Esophagus (tissue), 2 donors: ENCODE data around the gene DMXL2. TPM values are rescaled to one million over a fixed set of nuclear protein-coding genes. Genes with fewer than 3 reads are reported as not detected.

Experiments used
- H3K27ac ChIP-seq, 2 donors: one replicate each; pipeline ENCODE4 v1.5.1; 2013; ENCODE audit warnings: low read depth in 2 of 2, mild to moderate bottlenecking in 2 of 2, inconsistent platforms in 1 of 2, low read length in 1 of 2, moderate library complexity in 1 of 2
- H3K27me3 ChIP-seq, 2 donors: one replicate each; pipeline ENCODE4 v1.6.1; 2013; ENCODE audit warnings: low read length in 2 of 2, control low read depth in 1 of 2, mild to moderate bottlenecking in 1 of 2; ENCODE audit not compliant: insufficient read depth in 2 of 2, control insufficient read depth in 1 of 2
- H3K36me3 ChIP-seq, 2 donors: one replicate each; pipeline ENCODE4 v1.6.1; 2013; ENCODE audit warnings: low read length in 1 of 2; ENCODE audit not compliant: control insufficient read depth in 2 of 2, insufficient read depth in 2 of 2
- H3K4me1 ChIP-seq, 2 donors: one replicate each; pipeline ENCODE4 v1.6.1; 2013; ENCODE audit warnings: low read length in 1 of 2; ENCODE audit not compliant: control insufficient read depth in 2 of 2, insufficient read depth in 2 of 2
- H3K4me3 ChIP-seq, 2 donors: one replicate each; pipeline ENCODE4 v1.5.1; 2013; ENCODE audit warnings: low read length in 2 of 2, mild to moderate bottlenecking in 2 of 2, low read depth in 1 of 2, moderate library complexity in 1 of 2
- H3K9me3 ChIP-seq, 2 donors: one replicate each; pipeline ENCODE4 v1.6.1; 2013; ENCODE audit warnings: mild to moderate bottlenecking in 2 of 2, low read depth in 1 of 2, low read length in 1 of 2, moderate library complexity in 1 of 2; ENCODE audit not compliant: control insufficient read depth in 2 of 2, insufficient read depth in 1 of 2
- WGBS, 2 donors: extraction: QIAGEN DNeasy Blood & Tissue Kit; methylation state at CpG; one replicate each; pipeline ENCODE4 v1.1.7; 2013; 5-methylcytosine and 5-hydroxymethylcytosine counted together
- polyA plus RNA-seq, 2 donors: library from polyadenylated mRNA; stranded (reverse); fragments of 200-250 nt; gene quantifications; one replicate each; pipeline ENCODE4 v1.2.3, GENCODE V29; 2013
- donor health status: healthy with polysubstance abuse.
- donor health status: Bipolar disorder and iron deficiency.

The DMXL2 gene
- polyA plus RNA-seq, 2 donors = 4.8 to 6.5 TPM

DNA sequence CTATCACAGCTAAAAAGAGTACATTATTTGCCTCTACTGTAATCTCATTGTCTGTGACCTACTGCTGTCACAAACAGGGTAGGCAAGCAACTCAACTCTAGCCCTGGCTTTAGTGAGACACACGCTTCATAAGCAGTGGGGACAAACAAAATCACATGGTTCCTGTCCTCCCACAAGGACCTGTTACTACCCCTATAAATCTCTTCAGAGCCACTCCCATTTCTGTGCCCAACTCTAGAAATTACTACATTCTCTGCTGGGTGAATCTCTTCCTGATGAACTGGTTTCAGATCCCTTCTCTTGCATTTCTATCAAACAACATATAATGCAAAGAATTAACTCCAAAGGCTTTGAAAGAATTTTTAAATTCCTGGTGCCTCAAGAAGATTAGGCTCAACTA, 117.3 kb downstream of the DMXL2 start:
- Histone ChIP-seq H3K4me1 (no peaks in the 10 kb centered on the region), H3K36me3 (peaks cover 0 to 2% of the 10 kb centered on the region in 2 donors)
- WGBS, 2 donors = 80 to 89% methylated on average over 1 of the region's 1 CpG

DNA sequence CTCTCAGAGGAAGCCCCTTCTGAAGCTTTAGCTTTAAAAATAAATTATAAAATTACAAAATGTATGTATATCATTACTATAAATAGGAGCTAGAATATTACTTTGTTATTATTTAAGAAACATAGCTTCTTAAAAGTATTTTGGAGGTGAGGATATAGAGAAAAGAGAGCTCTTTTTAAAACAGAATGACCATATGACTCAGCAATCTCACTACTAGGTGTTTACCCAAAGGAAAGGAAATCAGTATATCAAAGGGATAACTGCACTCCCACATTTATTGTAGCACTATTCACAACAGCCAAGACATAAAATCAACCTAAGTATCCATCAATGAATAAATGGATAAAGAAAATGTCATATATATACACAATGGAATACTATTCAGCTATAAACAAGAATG, 119.6 kb downstream of the DMXL2 start:
- H3K27me3 ChIP-seq = no peaks in the 10 kb centered on the region
- H3K27ac ChIP-seq = no peak overlapping the region
- no peaks in the 10 kb centered on the region for H3K4me1 ChIP-seq
- no peaks in the 10 kb centered on the region for H3K9me3 ChIP-seq
- H3K4me3 ChIP-seq = no peak overlapping the region
- peaks cover 0 to 2% of the 10 kb centered on the region in 2 donors for H3K36me3 ChIP-seq

More for the DNA sequence above, 117.3 kb downstream of the DMXL2 start:
- Histone ChIP-seq H3K9me3 (no peaks in the 10 kb centered on the region), H3K27ac (no peak overlapping the region), H3K4me3 (no peak overlapping the region), H3K27me3 (no peaks in the 10 kb centered on the region)

DNA sequence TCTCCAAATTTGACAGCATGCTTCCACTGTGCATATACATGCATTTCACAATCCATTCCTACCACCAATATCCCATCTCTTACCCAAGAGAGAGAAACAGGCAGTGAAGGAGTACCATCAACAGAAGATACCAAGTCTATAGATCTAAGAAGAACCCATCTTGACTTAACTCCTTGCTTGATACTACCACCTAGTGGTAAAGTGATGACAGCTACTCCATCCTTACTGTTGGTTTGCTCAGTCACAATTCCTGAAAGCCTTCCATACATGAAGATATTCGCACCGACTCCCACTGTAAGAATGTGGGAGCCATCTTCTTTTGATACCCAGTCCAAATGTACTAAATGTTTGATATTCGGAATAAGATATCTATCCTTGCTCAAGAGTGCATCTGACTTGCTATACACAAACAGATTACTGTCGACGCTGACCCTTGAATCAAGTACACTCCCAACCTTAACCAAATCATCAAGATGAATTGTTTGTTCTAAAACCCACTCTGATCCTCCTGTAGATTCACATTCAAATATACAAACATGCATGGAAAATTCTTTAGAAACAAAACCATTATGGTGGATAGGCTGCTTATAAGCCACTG, 123.1 kb downstream of the DMXL2 start:
- no peak overlapping the region for H3K4me3 ChIP-seq
- H3K27me3 ChIP-seq = no peaks in the 10 kb centered on the region
- H3K9me3 ChIP-seq = no peaks in the 10 kb centered on the region
- H3K4me1 ChIP-seq = no peaks in the 10 kb centered on the region
- peaks cover 0 to 2% of the 10 kb centered on the region in 2 donors for H3K36me3 ChIP-seq
- no peak overlapping the region for H3K27ac ChIP-seq
- WGBS, 2 donors = 83 to 88% methylated on average over 5 of the region's 5 CpGs

DNA sequence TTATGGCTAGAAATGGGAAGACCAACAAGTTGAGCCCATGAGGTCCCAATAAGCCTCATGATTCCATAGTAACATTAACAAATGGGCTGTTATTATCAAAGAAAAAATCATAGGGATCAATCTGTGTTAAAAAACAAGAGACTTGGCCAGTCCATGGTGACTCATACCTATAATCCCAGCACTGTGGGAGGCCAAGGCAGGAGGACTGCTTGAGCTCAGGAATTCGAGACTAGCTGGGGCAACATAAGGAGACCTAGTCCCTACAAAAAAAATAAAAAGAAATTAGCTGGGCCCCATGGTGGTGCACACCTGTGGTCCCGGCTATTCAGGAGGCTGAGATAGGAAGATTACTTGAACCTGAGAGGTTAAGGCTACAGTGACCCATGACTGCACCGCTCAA, 124.8 kb downstream of the DMXL2 start:
- Histone ChIP-seq H3K4me3 (no peak overlapping the region), H3K4me1 (no peaks in the 10 kb centered on the region), H3K36me3 (peaks cover 0 to 2% of the 10 kb centered on the region in 2 donors), H3K9me3 (no peaks in the 10 kb centered on the region), H3K27ac (no peak overlapping the region), H3K27me3 (no peaks in the 10 kb centered on the region)
- 95 to 98% methylated on average over 3 of the region's 3 CpGs for WGBS, 2 donors

DNA sequence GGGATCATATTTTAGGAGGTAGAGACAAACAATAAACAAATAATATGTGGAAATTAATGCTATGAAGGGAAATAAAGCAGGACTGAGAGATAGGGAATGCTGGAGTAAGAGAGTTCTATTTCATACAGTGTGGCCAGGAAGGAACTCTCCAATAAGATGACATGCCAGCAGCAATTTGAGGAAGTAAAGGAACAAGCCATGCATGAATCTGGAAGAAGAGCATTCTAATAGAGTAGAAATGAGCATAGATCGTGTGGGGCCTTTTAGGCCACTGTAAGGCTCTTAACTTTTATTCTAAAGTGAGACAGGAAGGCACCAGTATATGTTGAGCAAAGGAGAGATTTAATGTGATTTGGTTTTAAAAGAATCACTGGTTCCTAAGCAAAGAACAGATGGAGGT, 126.3 kb downstream of the DMXL2 start:
- H3K9me3 ChIP-seq = no peaks in the 10 kb centered on the region
- no peaks in the 10 kb centered on the region for H3K36me3 ChIP-seq
- 77 to 82% methylated on average over 1 of the region's 1 CpG for WGBS, 2 donors
- H3K27me3 ChIP-seq = no peaks in the 10 kb centered on the region
- no peak overlapping the region for H3K4me3 ChIP-seq
- H3K27ac ChIP-seq = no peak overlapping the region
- no peaks in the 10 kb centered on the region for H3K4me1 ChIP-seq

DNA sequence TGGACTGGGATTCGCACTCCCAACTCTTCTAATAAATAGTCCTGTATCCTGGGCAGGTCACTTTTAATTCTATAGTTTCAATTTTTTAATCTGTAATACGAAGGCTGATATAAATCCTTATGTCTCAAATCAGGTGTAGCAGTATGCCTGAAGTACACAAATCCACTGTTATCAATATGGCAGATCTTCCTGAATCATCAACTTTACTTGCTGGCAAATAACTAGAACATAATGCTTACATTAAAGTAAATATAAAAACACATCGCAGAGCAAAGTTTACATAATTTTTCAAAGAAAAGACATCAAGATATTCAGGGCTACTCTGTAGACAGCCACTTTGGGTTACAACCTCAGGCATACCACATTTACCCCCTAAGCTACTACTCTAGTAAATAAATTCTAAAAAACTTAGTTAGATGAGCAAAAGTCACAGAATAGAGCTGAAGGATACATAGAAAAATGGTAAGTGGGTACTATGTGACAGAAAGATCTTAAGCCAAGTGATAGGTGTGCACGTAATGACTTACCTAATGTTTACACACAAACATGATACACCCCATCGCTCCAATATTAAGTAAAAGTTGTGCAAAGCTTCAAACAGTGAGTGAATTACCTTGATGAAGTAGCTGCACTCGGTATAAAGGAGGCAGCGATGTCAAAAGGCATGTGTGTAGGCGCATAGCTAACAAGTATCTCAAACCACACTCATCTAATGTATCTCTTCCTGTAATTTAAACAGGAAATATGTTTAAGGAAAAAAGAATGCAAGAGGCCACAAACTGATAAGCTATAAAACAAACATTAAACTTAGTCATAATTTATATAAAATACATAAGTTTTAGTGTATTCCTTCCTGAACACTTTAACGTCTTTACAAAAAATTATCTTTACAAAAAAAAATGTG, 127.9 kb downstream of the DMXL2 start:
- H3K4me3 ChIP-seq = no peak overlapping the region
- WGBS, 2 donors = 73 to 87% methylated on average over 9 of the region's 9 CpGs
- no peak overlapping the region for H3K27ac ChIP-seq
- no peaks in the 10 kb centered on the region for H3K27me3 ChIP-seq
- H3K36me3 ChIP-seq = no peaks in the 10 kb centered on the region
- no peaks in the 10 kb centered on the region for H3K4me1 ChIP-seq
- H3K9me3 ChIP-seq = no peaks in the 10 kb centered on the region

DNA sequence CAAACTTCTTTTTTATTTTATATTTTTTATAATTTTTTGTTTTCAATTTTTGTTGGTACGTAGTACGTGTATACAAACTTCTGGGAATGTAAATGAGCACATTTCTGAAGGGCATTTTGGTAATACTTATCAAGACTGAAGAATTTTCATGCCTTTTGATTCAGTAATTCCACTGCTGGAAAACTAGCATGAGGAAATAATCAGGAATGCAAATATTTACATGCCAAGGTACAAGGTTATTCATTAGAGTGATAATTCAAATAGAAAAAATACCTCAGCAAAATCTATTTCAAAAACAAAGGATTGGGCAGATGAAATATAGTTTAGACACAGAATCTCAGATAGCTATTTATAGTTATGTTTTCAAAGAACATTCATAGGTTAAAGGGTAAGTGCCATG, 128.7 kb downstream of the DMXL2 start:
- no peaks in the 10 kb centered on the region for H3K9me3 ChIP-seq
- H3K27ac ChIP-seq = no peak overlapping the region
- no peaks in the 10 kb centered on the region for H3K4me1 ChIP-seq
- no peaks in the 10 kb centered on the region for H3K36me3 ChIP-seq
- no peak overlapping the region for H3K4me3 ChIP-seq
- WGBS, 2 donors = 69 to 97% methylated on average over 2 of the region's 2 CpGs
- no peaks in the 10 kb centered on the region for H3K27me3 ChIP-seq

DNA sequence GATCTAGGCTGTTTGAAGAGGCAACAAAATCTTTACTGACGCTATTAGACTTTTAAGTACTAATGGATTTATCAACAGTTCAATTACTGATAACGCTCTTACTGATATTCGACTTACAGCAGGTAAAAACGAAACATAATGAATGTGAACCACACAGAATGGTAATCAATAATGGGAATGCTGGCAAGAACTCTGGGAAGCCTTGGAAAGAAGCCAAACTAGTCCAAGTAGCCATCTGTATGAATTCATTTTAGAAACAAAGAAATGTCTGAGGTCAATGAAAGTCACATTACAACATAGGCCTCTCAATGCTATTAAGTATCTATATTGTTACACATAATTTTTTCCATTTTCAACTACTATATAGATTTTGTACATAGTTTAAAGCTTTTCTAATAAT, 130.0 kb downstream of the DMXL2 start:
- H3K27ac ChIP-seq = no peak overlapping the region
- 60 to 87% methylated on average over 4 of the region's 4 CpGs for WGBS, 2 donors
- no peak overlapping the region for H3K4me3 ChIP-seq
- no peaks in the 10 kb centered on the region for H3K4me1 ChIP-seq
- H3K27me3 ChIP-seq = no peaks in the 10 kb centered on the region
- no peaks in the 10 kb centered on the region for H3K36me3 ChIP-seq
- no peaks in the 10 kb centered on the region for H3K9me3 ChIP-seq

DNA sequence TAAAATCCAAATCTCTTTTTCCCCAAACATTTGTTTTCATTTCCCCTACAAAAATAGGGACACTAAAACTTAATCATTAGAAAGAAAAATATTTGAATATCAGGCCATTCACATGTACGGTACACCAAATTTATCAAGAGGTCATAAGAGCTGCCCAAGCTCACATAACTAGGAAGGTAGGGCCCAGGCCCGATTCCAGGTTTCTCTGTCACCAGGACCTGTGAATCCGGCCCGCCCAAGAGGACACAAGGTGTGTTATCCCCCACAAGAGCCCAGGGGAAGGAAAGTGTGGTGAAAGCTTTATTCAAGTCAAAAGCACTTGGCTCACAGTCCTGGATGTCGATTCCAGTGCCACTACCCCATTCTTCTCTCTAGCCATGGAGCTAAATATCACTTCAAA, 130.6 kb downstream of the DMXL2 start:
- no peaks in the 10 kb centered on the region for H3K36me3 ChIP-seq
- no peaks in the 10 kb centered on the region for H3K27me3 ChIP-seq
- H3K4me3 ChIP-seq = no peak overlapping the region
- no peaks in the 10 kb centered on the region for H3K9me3 ChIP-seq
- no peak overlapping the region for H3K27ac ChIP-seq
- no peaks in the 10 kb centered on the region for H3K4me1 ChIP-seq
- 82 to 91% methylated on average over 5 of the region's 5 CpGs for WGBS, 2 donors

DNA sequence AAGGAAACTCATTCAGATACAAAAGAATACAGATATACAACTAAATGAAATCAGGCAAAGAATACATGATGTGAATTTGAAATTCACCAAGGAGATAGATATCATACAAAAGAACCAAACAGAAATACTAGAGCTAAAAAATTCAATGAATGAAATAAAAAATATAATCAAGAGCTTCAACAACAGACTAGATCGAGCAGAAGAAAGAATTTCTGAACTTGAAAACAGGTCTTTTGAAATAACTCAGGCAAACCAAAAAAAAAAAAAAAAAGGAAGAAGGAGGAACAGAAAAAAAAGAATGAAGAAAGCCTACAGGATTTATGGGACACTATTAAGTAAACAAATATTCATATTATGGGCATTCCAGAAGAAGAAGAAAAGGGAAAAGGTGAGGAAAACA, 137.8 kb downstream of the DMXL2 start:
- H3K9me3 ChIP-seq = peaks cover 3 to 13% of the 10 kb centered on the region in 2 donors

More for the DNA sequence above, 137.8 kb downstream of the DMXL2 start:
- no peaks in the 10 kb centered on the region for H3K4me1 ChIP-seq
- H3K27ac ChIP-seq = no peak overlapping the region
- WGBS, 2 donors = 95 to 100% methylated on average over 1 of the region's 1 CpG
- no peaks in the 10 kb centered on the region for H3K27me3 ChIP-seq
- peaks cover 0 to 3% of the 10 kb centered on the region in 2 donors for H3K36me3 ChIP-seq
- H3K4me3 ChIP-seq = no peak overlapping the region
